HG03460 (cell line): ENCODE measurements around the gene TRIM43.
"Not testable (repeated sequence)": the region's sequence is repeated elsewhere in the genome, so short reads cannot be mapped to it uniquely, and the experiment has no call there.

Source experiments
- ATAC-seq: cut with Tn5 transposase; IDR thresholded peaks from one replicate; pipeline ENCODE4 v1.9.1; 2021; ENCODE audit not compliant: unreplicated experiment

The TRIM43 gene

GRCh38 chr2:95640515-95641288 lies 48.9 kb downstream of the TRIM43 start:
- not testable (repeated sequence) for ATAC-seq

GRCh38 chr2:95641289-95641575 lies 49.4 kb downstream of the TRIM43 start:
- not testable (repeated sequence) for ATAC-seq

- ATAC-seq, result not testable (repeated sequence)
Measured at GRCh38 chr2:95641787-95642186, 50.0 kb downstream of the TRIM43 start.

GRCh38 chr2:95642360-95642759 lies 50.6 kb downstream of the TRIM43 start:
- not testable (repeated sequence) for ATAC-seq

GRCh38 chr2:95642951-95643350 lies 51.1 kb downstream of the TRIM43 start:
- not testable (repeated sequence) for ATAC-seq

GRCh38 chr2:95645312-95645711 lies 53.5 kb downstream of the TRIM43 start:
- not testable (repeated sequence) for ATAC-seq

- ATAC-seq, result not testable (repeated sequence)
Measured at GRCh38 chr2:95646274-95646994, 54.6 kb downstream of the TRIM43 start.

GRCh38 chr2:95648894-95649544 lies 57.2 kb downstream of the TRIM43 start:
- ATAC-seq, result not testable (repeated sequence)
